GM21786 (cell line): ENCODE data around the gene SHC4.
"Not testable (repeated sequence)": the region's sequence is repeated elsewhere in the genome, so short reads cannot be mapped to it uniquely, and the experiment has no call there.

ENCODE experiments used
- ATAC-seq: cut with Tn5 transposase; IDR thresholded peaks from one replicate; pipeline ENCODE4 v1.9.1; 2021; ENCODE audit not compliant: unreplicated experiment

SHC4 gene

GRCh38 chr15:48802257-48802656 is 161.5 kb downstream of the SHC4 start:
- ATAC-seq: peak; percentile 49

- ATAC-seq: no peak
These were observed 162.8 kb downstream of the SHC4 start for GRCh38 chr15:48800811-48801455.

DNA sequence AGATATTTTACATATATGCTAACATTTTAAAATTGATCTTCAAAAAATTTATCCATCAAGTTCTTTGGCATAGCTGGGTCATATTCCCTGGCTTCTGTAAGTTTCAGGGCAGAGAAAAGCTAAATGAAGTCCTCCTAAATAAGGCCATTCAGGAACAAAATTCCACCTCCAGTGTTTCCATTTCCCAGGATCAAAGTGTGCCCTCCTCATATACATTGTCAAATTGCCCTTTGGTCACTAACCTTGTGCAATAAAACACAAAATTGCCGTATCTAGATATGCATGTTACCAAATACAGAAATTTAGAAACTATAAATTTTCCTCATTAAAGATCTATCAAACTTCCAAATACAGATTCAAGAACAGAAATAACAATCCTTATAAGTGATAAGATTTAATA is 163.5 kb downstream of the SHC4 start:
- ATAC-seq: no peak

DNA sequence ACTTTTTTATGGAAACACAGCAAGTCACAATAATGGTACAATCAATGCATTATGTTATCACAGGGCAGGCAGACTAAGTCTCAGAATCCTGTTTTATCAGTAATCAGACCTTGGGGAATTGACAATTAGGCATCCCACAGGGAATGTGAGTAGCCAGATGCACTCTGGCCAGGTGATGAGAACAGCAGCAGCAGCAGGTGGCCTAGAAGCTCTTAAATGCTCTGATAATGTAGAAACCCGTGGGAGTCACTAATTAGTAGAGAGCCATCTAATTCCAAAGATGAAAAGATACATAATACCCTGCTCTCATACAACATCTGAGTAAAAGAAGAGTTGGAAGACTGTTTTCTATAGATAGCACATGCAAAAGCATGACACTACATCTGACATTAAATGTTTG is 165.4 kb downstream of the SHC4 start:
- no peak for ATAC-seq

- peak; percentile 35 for ATAC-seq
These were observed 166.8 kb downstream of the SHC4 start for GRCh38 chr15:48796930-48797329.

DNA sequence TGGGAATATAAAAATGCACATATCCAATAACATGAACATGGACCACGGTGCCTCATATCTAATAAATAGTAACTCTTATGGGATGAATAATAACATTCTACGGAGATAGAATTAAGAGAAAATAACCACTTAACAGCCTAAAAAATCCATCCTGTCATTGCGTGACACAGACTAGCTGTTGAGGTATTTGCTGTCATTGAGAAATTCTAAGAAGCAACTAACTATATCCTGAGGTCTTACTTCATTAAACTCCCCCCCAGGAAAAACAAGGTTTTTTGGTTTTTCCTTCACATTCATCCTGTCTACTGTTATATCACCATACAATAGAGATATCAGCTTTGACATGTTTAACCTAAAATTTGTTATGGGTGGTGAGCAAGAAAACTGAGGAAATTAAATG is 167.2 kb downstream of the SHC4 start:
- ATAC-seq: no peak

GRCh38 chr15:48795901-48796300 is 167.8 kb downstream of the SHC4 start:
- no peak for ATAC-seq

GRCh38 chr15:48794697-48795134 is 169.0 kb downstream of the SHC4 start:
- peak; percentile 94 for ATAC-seq

DNA sequence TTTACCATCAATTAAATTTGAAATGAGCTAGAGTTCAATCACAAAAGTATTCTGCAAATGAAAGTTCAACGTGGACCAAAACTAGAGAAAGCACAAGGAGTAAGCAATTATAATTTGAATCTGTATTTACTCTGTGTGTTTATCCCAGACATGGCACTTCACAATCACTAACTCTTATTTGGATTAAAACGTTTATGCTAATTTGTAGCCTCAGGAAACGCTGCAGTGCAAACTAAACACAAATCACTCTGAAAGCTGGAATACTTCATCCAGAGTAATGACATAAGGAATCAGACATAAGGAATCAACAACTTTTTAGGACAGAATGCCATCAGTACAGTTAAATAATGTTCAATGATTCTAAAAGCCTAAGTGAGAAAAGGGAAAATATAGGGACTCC is 171.3 kb downstream of the SHC4 start:
- no peak for ATAC-seq

DNA sequence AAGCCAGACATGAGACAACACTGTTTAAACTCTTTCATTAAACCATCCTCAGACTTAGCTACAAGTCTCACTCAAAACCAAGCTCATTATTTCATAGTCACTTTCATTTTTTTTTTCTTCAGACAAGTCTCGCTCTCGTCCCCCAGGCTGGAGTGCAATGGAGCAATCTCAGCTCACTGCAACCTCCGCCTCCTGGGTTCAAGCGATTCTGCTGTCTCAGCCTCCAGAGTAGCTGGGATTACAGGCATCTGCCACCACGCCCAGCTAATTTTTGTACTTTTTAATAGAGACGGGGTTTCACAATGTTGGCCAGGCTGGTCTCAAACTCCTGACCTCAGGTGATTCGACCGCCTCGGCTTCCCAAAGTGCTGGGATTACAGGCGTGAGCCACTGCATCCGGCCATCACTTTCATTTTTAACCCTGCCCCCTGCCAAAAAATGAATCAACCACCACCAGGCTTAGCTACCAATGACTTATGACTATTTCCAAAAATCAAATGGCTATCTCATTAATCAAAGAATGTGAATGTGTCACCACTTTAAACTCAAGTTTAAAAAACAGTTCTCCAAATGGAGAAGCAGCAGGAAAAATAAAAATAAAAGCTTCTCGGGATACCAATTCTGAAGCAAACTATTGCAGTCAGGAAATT is 173.1 kb downstream of the SHC4 start:
- not testable (repeated sequence) for ATAC-seq

- no peak for ATAC-seq
These were observed 178.0 kb downstream of the SHC4 start for GRCh38 chr15:48785712-48786111.

DNA sequence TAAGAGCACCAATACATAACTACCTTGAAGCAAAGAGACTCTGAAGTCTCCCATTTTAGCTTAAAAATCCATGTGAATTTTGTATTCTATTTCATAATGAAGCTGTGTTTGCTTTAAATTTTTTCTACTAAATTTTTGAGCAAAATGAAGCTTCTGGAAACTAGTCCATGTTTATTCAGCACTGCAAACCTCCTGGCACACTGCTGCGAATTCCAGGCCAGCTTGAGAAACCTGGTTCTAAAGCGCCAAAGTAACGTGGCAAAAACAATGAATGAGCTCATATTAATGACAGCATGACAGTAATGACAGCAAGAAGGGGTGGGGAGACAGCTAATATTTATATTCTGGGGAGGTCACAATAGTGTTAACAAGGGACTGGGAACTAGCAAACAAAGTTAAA is 178.5 kb downstream of the SHC4 start:
- no peak for ATAC-seq

DNA sequence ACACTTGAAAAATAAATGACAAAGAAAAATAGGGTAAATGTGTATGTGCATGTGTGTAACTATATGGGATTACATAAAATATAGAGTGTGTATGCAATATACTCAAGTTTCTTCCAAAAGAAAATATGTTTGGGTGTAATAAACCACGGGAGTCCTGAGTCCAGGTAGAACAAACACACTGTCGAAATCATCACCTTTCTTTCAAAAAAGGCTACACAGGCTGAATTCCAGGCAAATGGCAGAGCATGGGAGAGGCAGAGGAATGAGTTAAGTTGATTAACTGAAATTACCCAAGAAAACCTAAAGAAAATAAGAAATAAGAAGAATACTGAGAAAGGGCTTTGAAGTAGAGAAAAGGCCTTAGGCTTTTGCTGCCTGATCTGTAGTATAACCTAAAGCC is 179.0 kb downstream of the SHC4 start:
- ATAC-seq: no peak

DNA sequence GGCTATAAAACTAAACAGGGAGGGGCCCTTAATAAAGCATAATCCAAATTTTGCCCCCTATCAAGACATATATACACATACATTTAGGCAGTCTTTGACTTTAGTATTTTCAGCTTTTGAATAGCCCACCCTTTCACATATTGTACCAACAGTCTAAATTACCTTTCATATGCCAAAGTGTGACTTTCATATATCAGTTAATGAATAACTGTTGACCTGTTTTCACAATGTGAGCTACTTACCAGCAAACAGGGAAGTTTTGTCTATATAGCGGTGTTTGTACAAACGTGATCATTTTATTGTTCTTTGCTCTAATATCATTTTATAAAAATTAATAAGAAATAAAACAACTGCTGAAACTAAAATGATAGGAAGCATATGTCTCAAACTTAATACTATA is 180.8 kb downstream of the SHC4 start:
- ATAC-seq: no peak

GRCh38 chr15:48781481-48782081 is 182.1 kb downstream of the SHC4 start:
- no peak for ATAC-seq

DNA sequence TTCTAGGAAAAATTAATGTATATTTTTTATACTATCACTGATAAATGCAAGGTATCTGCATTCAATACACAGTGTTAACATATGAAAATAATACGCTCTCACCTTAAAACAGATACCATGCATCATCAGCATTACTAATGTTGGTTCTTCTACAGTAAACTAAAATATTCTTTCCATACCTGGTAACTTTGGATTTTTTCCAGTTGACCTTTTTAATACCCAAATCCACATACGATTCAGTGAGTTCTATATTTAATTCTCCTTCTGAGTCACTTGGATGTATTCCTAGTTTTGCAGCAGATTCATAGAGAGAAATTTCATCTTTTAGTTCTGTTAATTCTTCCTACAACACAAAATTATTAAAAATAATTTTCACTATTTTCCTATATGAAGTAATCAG is 182.7 kb downstream of the SHC4 start:
- ATAC-seq: no peak

DNA sequence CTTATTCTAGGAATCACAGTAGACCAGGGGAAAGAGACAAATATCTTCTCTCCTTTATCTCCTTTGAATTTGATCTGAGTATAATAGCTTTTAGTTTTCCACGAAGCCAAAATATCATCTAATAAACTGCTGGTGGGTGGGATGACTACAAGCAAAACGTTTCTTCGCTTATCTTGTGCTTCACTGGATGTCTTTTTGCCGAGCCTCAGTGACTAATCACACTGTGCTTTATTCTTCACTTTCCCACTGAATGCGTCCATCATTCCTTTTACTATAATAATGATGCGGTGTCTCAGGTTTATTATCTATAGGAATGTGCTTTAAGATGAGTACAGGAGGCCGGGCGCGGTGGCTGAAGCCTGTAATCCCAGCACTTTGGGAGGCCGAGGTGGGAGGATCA is 185.4 kb downstream of the SHC4 start:
- ATAC-seq: no peak

- no peak for ATAC-seq
These were observed 185.9 kb downstream of the SHC4 start for GRCh38 chr15:48777645-48778330.

- ATAC-seq: no peak
These were observed 188.2 kb downstream of the SHC4 start for GRCh38 chr15:48775546-48775945.

- ATAC-seq: no peak
These were observed 189.2 kb downstream of the SHC4 start for GRCh38 chr15:48774484-48774883.
